HepG2 (cell line): ENCODE results near the gene DDC. TPM values are rescaled to one million over a fixed set of nuclear protein-coding genes. Genes with fewer than 3 reads are reported as not detected.

Experiments used
- CBFB ChIP-seq: sonication (generic); formaldehyde crosslinking; IDR thresholded peaks from 2 replicates; pipeline ENCODE4 v1.4.0; 2020; ENCODE audit warnings: missing genetic modification reagents
- FOXK1 ChIP-seq: sonication (generic); formaldehyde crosslinking; IDR thresholded peaks from 2 replicates; pipeline ENCODE4 v1.4.0; 2020; ENCODE audit warnings: low read depth, missing genetic modification reagents, borderline replicate concordance
- GATAD2A ChIP-seq: IDR thresholded peaks from 2 replicates; pipeline ENCODE4 v1.6.1; 2016
- KDM3A ChIP-seq: IDR thresholded peaks from 2 replicates; pipeline ENCODE4 v1.6.1; 2018; ENCODE audit warnings: low read depth, missing compliant biosample characterization
- MAFF ChIP-seq: IDR thresholded peaks from 2 replicates; pipeline ENCODE4 v1.6.1; 2011; ENCODE audit warnings: low read depth, low read length, improper control_type of control experiment
- MED8 ChIP-seq: sonication (generic); formaldehyde crosslinking; IDR thresholded peaks from 2 replicates; pipeline ENCODE4 v1.8.1; 2023; ENCODE audit warnings: mild to moderate bottlenecking, missing genetic modification reagents; ENCODE audit not compliant: insufficient replicate concordance
- MTF1 ChIP-seq: sonication (generic); formaldehyde crosslinking; IDR thresholded peaks from 2 replicates; pipeline ENCODE4 v1.5.0; 2020; ENCODE audit warnings: missing genetic modification reagents
- PTBP1 ChIP-seq: fragments of 200-400 bp; formaldehyde crosslinking; IDR thresholded peaks from 2 replicates; pipeline ENCODE4 v1.6.1; 2018; ENCODE audit warnings: low read length, low read depth; ENCODE audit not compliant: poor library complexity, severe bottlenecking
- SATB2 ChIP-seq: sonication (generic); formaldehyde crosslinking; IDR thresholded peaks from 2 replicates; pipeline ENCODE4 v1.5.0; 2020; ENCODE audit warnings: missing genetic modification reagents
- TFDP2 ChIP-seq: sonication (generic); formaldehyde crosslinking; IDR thresholded peaks from 2 replicates; pipeline ENCODE4 v1.4.0; 2020; ENCODE audit warnings: missing genetic modification reagents
- ZNF282 ChIP-seq: fragments of 450-650 bp; IDR thresholded peaks from 2 replicates; pipeline ENCODE4 v1.6.1; 2018; ENCODE audit not compliant: partially characterized antibody
- ZNF768 ChIP-seq: sonication (generic); formaldehyde crosslinking; IDR thresholded peaks from 2 replicates; pipeline ENCODE4 v1.4.0; 2020; ENCODE audit warnings: missing genetic modification reagents
- polyA plus RNA-seq, 8 experiments: library from polyadenylated mRNA; depleted of rRNA in 3 of 8; stranded (reverse) in 7 of 8; unstranded in 1 of 8; fragments of >200 nt; fragmentation: Illumina TruSeq in 4 of 8; extraction: Trizol in 4 of 8; gene quantifications; 2 replicates each; pipeline versions ENCODE4 v1.2.1 to v1.2.3, GENCODE V29; 2011 to 2016; ENCODE audit warnings: low read depth in 4 of 8, missing spikeins in 1 of 8, mixed read lengths in 1 of 8; ENCODE audit not compliant: insufficient read depth in 1 of 8
- total RNA-seq, 5 experiments: library from RNA; depleted of rRNA; stranded (reverse); fragments of >200 nt; fragmentation: Illumina TruSeq; extraction: Trizol; gene quantifications; 2 replicates each; pipeline ENCODE4 v1.2.3, GENCODE V29; 2016; ENCODE audit warnings: low read depth in 1 of 5
- TF ChIP-seq, protein P1 (sequence below): sonication (generic); formaldehyde crosslinking; IDR thresholded peaks from 2 replicates; pipeline ENCODE4 v1.5.0; 2020; ENCODE audit warnings: mild to moderate bottlenecking, missing genetic modification reagents
- TF ChIP-seq, protein P2 (sequence below): sonication (generic); formaldehyde crosslinking; IDR thresholded peaks from 2 replicates; pipeline ENCODE4 v1.4.0; 2020; ENCODE audit warnings: mild to moderate bottlenecking, low read depth, missing genetic modification reagents
- TF ChIP-seq, protein P3 (sequence below): fragments of 450-650 bp; IDR thresholded peaks from 2 replicates; pipeline ENCODE4 v1.6.1; 2017
- TF ChIP-seq, protein P4 (sequence below): sonication (generic); formaldehyde crosslinking; IDR thresholded peaks from 2 replicates; pipeline ENCODE4 v1.5.1; 2020; ENCODE audit warnings: missing genetic modification reagents, mild to moderate bottlenecking, borderline replicate concordance

Gene DDC
- total and polyA plus RNA-seq, 2 of the 13 experiments (the other 11 are each of a cell fraction or from before 2014, with no cell fraction given): 11.7 to 93.3 TPM

- TF ChIP-seq, protein P1, sequence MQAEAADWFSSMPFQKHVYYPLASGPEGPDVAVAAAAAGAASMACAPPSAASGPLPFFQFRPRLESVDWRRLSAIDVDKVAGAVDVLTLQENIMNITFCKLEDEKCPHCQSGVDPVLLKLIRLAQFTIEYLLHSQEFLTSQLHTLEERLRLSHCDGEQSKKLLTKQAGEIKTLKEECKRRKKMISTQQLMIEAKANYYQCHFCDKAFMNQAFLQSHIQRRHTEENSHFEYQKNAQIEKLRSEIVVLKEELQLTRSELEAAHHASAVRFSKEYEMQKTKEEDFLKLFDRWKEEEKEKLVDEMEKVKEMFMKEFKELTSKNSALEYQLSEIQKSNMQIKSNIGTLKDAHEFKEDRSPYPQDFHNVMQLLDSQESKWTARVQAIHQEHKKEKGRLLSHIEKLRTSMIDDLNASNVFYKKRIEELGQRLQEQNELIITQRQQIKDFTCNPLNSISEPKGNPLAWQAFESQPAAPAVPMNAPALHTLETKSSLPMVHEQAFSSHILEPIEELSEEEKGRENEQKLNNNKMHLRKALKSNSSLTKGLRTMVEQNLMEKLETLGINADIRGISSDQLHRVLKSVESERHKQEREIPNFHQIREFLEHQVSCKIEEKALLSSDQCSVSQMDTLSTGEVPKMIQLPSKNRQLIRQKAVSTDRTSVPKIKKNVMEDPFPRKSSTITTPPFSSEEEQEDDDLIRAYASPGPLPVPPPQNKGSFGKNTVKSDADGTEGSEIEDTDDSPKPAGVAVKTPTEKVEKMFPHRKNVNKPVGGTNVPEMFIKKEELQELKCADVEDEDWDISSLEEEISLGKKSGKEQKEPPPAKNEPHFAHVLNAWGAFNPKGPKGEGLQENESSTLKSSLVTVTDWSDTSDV (CRISPR knock-in tag): no peak
- TF ChIP-seq, protein P2, sequence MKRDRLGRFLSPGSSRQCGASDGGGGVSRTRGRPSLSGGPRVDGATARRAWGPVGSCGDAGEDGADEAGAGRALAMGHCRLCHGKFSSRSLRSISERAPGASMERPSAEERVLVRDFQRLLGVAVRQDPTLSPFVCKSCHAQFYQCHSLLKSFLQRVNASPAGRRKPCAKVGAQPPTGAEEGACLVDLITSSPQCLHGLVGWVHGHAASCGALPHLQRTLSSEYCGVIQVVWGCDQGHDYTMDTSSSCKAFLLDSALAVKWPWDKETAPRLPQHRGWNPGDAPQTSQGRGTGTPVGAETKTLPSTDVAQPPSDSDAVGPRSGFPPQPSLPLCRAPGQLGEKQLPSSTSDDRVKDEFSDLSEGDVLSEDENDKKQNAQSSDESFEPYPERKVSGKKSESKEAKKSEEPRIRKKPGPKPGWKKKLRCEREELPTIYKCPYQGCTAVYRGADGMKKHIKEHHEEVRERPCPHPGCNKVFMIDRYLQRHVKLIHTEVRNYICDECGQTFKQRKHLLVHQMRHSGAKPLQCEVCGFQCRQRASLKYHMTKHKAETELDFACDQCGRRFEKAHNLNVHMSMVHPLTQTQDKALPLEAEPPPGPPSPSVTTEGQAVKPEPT (CRISPR knock-in tag): no peak
- TF ChIP-seq SATB2 (CRISPR knock-in tag) (no peak), CBFB (CRISPR knock-in tag) (0 out of 2 replicates have a peak, but pooled peaks have one; percentile 55), TFDP2 (CRISPR knock-in tag) (peak; percentile 86), ZNF768 (peak; percentile 32; the same call in 1 of the 2 replicates), PTBP1 (no peak), KDM3A (no peak; the same call in 1 of the 2 replicates), MAFF (no peak), GATAD2A (CRISPR knock-in tag) (peak; percentile 61), ZNF282 (no peak), MTF1 (no peak), FOXK1 (peak; percentile 36; the same call in 1 of the 2 replicates), MED8 (no peak)
- TF ChIP-seq, protein P3, sequence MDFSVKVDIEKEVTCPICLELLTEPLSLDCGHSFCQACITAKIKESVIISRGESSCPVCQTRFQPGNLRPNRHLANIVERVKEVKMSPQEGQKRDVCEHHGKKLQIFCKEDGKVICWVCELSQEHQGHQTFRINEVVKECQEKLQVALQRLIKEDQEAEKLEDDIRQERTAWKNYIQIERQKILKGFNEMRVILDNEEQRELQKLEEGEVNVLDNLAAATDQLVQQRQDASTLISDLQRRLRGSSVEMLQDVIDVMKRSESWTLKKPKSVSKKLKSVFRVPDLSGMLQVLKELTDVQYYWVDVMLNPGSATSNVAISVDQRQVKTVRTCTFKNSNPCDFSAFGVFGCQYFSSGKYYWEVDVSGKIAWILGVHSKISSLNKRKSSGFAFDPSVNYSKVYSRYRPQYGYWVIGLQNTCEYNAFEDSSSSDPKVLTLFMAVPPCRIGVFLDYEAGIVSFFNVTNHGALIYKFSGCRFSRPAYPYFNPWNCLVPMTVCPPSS: no peak
- TF ChIP-seq, protein P4, sequence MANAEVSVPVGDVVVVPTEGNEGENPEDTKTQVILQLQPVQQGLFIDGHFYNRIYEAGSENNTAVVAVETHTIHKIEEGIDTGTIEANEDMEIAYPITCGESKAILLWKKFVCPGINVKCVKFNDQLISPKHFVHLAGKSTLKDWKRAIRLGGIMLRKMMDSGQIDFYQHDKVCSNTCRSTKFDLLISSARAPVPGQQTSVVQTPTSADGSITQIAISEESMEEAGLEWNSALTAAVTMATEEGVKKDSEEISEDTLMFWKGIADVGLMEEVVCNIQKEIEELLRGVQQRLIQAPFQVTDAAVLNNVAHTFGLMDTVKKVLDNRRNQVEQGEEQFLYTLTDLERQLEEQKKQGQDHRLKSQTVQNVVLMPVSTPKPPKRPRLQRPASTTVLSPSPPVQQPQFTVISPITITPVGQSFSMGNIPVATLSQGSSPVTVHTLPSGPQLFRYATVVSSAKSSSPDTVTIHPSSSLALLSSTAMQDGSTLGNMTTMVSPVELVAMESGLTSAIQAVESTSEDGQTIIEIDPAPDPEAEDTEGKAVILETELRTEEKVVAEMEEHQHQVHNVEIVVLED: no peak
These were observed 97.2 kb downstream of the DDC start (continued) for GRCh38 chr7:50467817-50468610.
